Neural cell (in vitro differentiated cells): Measurements from ENCODE around the gene ALDH1A1.

Experiments
- CTCF ChIP-seq: fragments of 450-650 bp; IDR thresholded peaks from 2 replicates; pipeline ENCODE4 v1.5.1; 2014; ENCODE audit warnings: antibody characterized with exemption, mild to moderate bottlenecking, moderate library complexity; ENCODE audit not compliant: poor library complexity, severe bottlenecking
- EZH2 ChIP-seq: fragments of 200-600, 300-800 bp; shearing (Covaris generic), sonication (generic); IDR thresholded peaks from 2 replicates; pipeline ENCODE4 v1.6.1; 2014; ENCODE audit warnings: antibody characterized with exemption, low read length, borderline replicate concordance, mild to moderate bottlenecking; ENCODE audit not compliant: insufficient read depth, poor library complexity, severe bottlenecking
- POLR2AphosphoS5 ChIP-seq: IDR thresholded peaks from 2 replicates; pipeline ENCODE4 v1.6.1; 2012

GRCh38 chr9:72990397-72991182 is 37.7 kb upstream of the ALDH1A1 start:
- TF ChIP-seq EZH2 = no peak
- no peak for TF ChIP-seq CTCF
- no peak for TF ChIP-seq POLR2AphosphoS5
